Kidney (tissue), 14 donors: Measurements from ENCODE around the gene RYR2. TPM values are rescaled to one million over a fixed set of nuclear protein-coding genes. Genes with fewer than 3 reads are reported as not detected.
"Not testable (repeated sequence)": the region's sequence is repeated elsewhere in the genome, so short reads cannot be mapped to it uniquely, and the experiment has no call there.

ENCODE experiments used
- DNase-seq, 5 donors: peaks; one replicate each; pipeline ENCODE4 v3.0.0-alpha.2; 2013 to 2020
- FAIRE-seq: peaks from 2 replicates; lab custom pipeline; 2012; peaks lifted over from hg19 to GRCh38; lab: Jason Lieb, UNC
- H3K27ac ChIP-seq, 2 donors: one replicate each; pipeline ENCODE4 v1.7.0; 2013; ENCODE audit warnings: low read depth in 2 of 2, low read length in 2 of 2, inconsistent platforms in 1 of 2
- H3K27me3 ChIP-seq: one replicate; pipeline ENCODE4 v1.7.1; 2013; ENCODE audit warnings: low read length, inconsistent platforms; ENCODE audit not compliant: control insufficient read depth, insufficient read depth
- H3K36me3 ChIP-seq, 3 donors: one replicate each; pipeline versions ENCODE4 v1.7.0 to v1.7.1; 2013; ENCODE audit warnings: low read length in 3 of 3, control low read depth in 1 of 3, inconsistent platforms in 1 of 3; ENCODE audit not compliant: insufficient read depth in 3 of 3, control insufficient read depth in 2 of 3
- H3K4me1 ChIP-seq, 3 donors: one replicate each; pipeline versions ENCODE4 v1.7.0 to v1.7.1; 2013; ENCODE audit warnings: low read length in 3 of 3, inconsistent platforms in 1 of 3, low read depth in 1 of 3; ENCODE audit not compliant: control insufficient read depth in 2 of 3, insufficient read depth in 2 of 3
- H3K4me3 ChIP-seq, 3 donors: one replicate each; pipeline versions ENCODE4 v1.7.0 to v1.8.1; 2013; ENCODE audit warnings: low read length in 3 of 3, control low read depth in 1 of 3, inconsistent platforms in 1 of 3
- H3K9ac ChIP-seq, 3 donors: one replicate each; pipeline versions ENCODE4 v1.7.0 to v1.7.1; 2013; ENCODE audit warnings: low read length in 3 of 3, control low read depth in 1 of 3, inconsistent platforms in 1 of 3
- H3K9me3 ChIP-seq, 3 donors: one replicate each; pipeline versions ENCODE4 v1.7.0 to v1.7.1; 2013; ENCODE audit warnings: low read length in 3 of 3, control low read depth in 1 of 3, inconsistent platforms in 1 of 3; ENCODE audit not compliant: control insufficient read depth in 2 of 3, insufficient read depth in 1 of 3
- intact Hi-C: fragments of 100-400 bp; cut with DNase I; formaldehyde crosslinking; loops from one replicate; pipeline ENCODE4 v1.11.1; 2022
- polyA plus RNA-seq: library from polyadenylated mRNA; stranded (reverse); fragments of 350-450 nt; fragmentation: Illumina TruSeq; extraction: RNeasy Lipid Tissue Mini Kit (QIAGEN cat#74804); gene quantifications from one replicate; pipeline ENCODE4 v1.2.3, GENCODE V29; 2014; ENCODE audit warnings: low read depth, low replicate concordance; ENCODE audit not compliant: insufficient read depth
- total RNA-seq: library from RNA; stranded (reverse); fragmentation: NEBNext Ultra II Directional; extraction: Animal tissue kit (Norgen Biotek cat#: 25700); gene quantifications from one replicate; pipeline ENCODE4 v1.2.1, GENCODE V29; 2021
- TF ChIP-seq, protein P1 (sequence below): IDR thresholded peaks from 3 replicates; pipeline ENCODE4 v1.5.1; 2012; ENCODE audit warnings: mild to moderate bottlenecking, moderate library complexity, borderline replicate concordance; ENCODE audit not compliant: insufficient read depth; ENCODE audit errors: extremely low read depth
- donor health status: control.
- donor health status: control.
- donor health status: control.
- donor health status: control.
- donor health status: control.
- donor health status: DM: yes; HTN: yes; CAD: no.
- donor health status: Normal renal cell carcinoma (clear cell type).

Gene RYR2
- total and polyA plus RNA-seq, 2 donors from 2014 or later: 0.28 to 0.60 TPM

DNA sequence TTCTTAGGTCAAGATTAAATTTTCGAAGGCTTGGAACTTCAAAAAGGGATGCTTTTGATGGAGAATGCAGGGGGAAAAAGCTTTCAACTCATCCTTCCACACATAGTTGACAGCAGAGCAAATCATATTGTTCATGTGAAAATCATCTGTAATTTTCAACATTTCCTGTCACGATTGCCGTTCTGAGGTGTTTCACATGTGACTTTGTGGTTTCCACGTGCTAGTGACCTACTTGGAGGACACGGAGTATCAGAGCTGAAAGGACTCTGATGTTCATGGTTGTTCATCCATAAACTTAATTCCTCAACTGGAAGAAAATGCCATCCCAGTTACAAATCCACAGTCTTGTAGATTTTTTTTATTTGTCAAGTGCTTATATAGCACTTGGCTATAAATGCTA, 769.6 kb downstream of the RYR2 start:
- H3K36me3 ChIP-seq: no peaks in the 10 kb centered on the region
- no peaks in the 10 kb centered on the region for H3K9me3 ChIP-seq
- intact Hi-C loops: no loop called here
- no peaks in the 10 kb centered on the region for H3K27me3 ChIP-seq
- H3K9ac ChIP-seq: no peak overlapping the region
- DNase-seq (no peak), FAIRE-seq (no peak)
- no peaks in the 10 kb centered on the region for H3K4me1 ChIP-seq
- TF ChIP-seq, protein P1, sequence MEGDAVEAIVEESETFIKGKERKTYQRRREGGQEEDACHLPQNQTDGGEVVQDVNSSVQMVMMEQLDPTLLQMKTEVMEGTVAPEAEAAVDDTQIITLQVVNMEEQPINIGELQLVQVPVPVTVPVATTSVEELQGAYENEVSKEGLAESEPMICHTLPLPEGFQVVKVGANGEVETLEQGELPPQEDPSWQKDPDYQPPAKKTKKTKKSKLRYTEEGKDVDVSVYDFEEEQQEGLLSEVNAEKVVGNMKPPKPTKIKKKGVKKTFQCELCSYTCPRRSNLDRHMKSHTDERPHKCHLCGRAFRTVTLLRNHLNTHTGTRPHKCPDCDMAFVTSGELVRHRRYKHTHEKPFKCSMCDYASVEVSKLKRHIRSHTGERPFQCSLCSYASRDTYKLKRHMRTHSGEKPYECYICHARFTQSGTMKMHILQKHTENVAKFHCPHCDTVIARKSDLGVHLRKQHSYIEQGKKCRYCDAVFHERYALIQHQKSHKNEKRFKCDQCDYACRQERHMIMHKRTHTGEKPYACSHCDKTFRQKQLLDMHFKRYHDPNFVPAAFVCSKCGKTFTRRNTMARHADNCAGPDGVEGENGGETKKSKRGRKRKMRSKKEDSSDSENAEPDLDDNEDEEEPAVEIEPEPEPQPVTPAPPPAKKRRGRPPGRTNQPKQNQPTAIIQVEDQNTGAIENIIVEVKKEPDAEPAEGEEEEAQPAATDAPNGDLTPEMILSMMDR: no peak
- H3K4me3 ChIP-seq: no peak overlapping the region
- H3K27ac ChIP-seq: no peak overlapping the region

DNA sequence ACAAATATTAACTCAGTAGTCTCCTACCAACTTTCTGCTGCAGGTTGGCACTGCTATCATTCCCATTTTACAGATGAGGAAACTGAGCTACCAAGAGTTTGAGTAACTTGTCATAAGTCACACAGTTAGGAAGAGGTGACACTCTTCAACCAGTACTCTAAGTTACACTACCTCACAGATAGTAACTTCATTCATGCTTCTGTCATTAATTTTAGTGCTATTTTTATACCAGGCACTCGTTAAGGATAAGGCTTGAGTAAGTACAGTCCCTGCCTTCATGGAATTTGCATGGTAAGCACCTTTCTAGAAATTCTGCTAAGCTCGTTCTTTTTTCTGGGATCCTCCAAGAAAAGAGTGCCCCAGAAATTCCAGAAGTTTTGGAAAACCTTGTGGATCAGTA, 770.1 kb downstream of the RYR2 start:
- Histone ChIP-seq H3K27me3 (no peaks in the 10 kb centered on the region), H3K36me3 (no peaks in the 10 kb centered on the region), H3K4me1 (no peaks in the 10 kb centered on the region), H3K27ac (no peak overlapping the region), H3K9me3 (no peaks in the 10 kb centered on the region), H3K4me3 (no peak overlapping the region), H3K9ac (no peak overlapping the region)
- TF ChIP-seq, protein P1: no peak
- DNase-seq (no peak), FAIRE-seq (no peak)
- intact Hi-C loops: no loop called here

DNA sequence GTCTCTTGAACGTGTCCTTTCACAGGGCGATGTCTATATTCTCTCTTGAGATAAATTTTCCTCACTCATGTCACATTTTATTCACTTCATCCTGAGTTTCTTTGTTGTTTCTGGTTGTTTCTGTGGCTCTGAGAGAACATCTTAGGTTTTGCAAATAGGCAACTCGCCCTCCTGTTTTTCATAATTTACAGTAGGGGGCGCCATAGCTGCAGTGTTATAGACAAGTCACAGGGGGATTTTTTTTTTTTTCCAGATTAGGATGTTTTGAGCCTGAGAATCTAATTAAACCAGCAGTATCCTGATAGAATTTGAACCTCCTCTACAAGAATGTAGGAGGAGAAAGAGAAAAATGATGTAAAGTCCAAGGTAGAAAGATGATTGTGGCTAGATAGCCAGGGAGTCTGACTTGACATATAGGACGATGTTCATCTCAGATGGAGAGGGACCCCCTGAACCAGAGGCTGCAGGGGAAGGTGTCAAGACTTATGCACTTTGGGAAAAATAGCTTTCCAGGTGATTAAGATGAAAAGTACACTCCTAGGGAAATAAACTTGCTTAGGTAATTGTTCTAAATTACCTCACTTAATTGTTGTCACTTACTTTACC, 772.4 kb downstream of the RYR2 start:
- FAIRE-seq: no peak
- H3K36me3 ChIP-seq: no peaks in the 10 kb centered on the region
- no peak overlapping the region for H3K9ac ChIP-seq
- H3K27ac ChIP-seq: no peak overlapping the region
- DNase-seq: peak in 1 of 5 donors; percentile 47
- H3K9me3 ChIP-seq: no peaks in the 10 kb centered on the region
- TF ChIP-seq, protein P1: peak; percentile 29
- intact Hi-C loops: no loop called here
- H3K27me3 ChIP-seq: no peaks in the 10 kb centered on the region
- no peaks in the 10 kb centered on the region for H3K4me1 ChIP-seq
- H3K4me3 ChIP-seq: no peak overlapping the region

DNA sequence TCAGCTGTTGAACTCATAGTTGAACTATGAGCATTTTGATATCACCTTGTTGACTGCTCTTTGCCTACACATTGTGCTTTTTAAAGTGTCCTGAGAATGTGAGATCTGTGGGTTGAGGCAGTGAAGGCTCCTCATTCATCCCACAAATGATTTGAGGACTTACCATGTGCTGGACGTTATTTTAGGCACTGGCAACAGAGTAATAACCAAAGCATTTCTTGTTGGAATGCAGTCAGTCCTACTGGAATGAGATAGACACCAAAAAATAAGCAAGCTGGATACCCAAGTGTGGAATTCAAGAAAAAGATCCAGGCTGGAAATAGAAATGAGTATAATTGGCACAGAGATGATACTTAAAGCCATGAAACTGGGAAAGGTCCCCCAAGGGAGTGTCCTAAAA, 775.3 kb downstream of the RYR2 start:
- TF ChIP-seq, protein P1: no peak
- intact Hi-C loops: no loop called here
- Histone ChIP-seq H3K27ac (no peak overlapping the region), H3K9me3 (no peaks in the 10 kb centered on the region), H3K9ac (no peak overlapping the region), H3K27me3 (no peaks in the 10 kb centered on the region), H3K4me3 (no peak overlapping the region), H3K4me1 (no peaks in the 10 kb centered on the region), H3K36me3 (no peaks in the 10 kb centered on the region)
- no peak for DNase-seq
- no peak for FAIRE-seq

DNA sequence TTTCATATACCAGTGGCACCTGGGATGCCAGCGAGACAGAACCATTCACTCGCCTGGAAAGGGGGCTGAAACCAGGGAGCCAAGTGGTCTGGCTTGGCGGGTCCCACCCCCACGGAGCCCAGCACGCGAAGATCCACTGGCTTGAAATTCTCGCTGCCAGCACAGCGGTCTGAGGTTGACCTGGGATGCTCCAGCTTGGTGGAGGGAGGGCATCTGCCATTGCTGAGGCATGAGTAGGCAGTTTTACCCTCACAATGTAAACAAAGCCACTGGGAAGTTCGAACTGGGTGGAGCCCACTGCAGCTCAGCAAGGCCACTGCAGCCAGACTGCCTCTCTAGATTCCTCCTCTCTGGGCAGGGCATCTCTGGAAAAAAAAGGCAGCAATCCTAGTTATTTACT, 778.6 kb downstream of the RYR2 start:
- DNase-seq, H3K36me3 ChIP-seq, H3K27ac ChIP-seq, FAIRE-seq, H3K4me1 ChIP-seq, H3K9ac ChIP-seq, H3K9me3 ChIP-seq, intact Hi-C loops, H3K27me3 ChIP-seq, H3K4me3 ChIP-seq: not testable (repeated sequence)
